PFSK-1 (cell line): Measurements from ENCODE around the gene CBX3.

Experiments used
- FOXP2 ChIP-seq: optimal IDR thresholded peaks from 2 replicates; pipeline ENCODE3; 2011; ENCODE audit warnings: borderline replicate concordance, control low read depth, inconsistent platforms; ENCODE audit not compliant: insufficient read depth; ENCODE audit errors: extremely low read length, extremely low read depth
- POLR2AphosphoS5 ChIP-seq: IDR thresholded peaks from 2 replicates; pipeline ENCODE4 v1.6.1; 2012; ENCODE audit warnings: low read depth, mild to moderate bottlenecking, control low read depth, low read length, moderate library complexity
- REST ChIP-seq, 2 experiments: IDR thresholded peaks; 2 replicates each; pipeline versions ENCODE4 v1.6.1 to v1.8.0; 2011 to 2012; ENCODE audit warnings: low read depth in 2 of 2, low read length in 2 of 2, control low read depth in 1 of 2, inconsistent platforms in 1 of 2, mild to moderate bottlenecking in 1 of 2, moderate library complexity in 1 of 2; ENCODE audit not compliant: insufficient read depth in 1 of 2
- SIN3A ChIP-seq: IDR thresholded peaks from 2 replicates; pipeline ENCODE4 v1.6.1; 2012; ENCODE audit warnings: mild to moderate bottlenecking, low read length, moderate library complexity, borderline replicate concordance; ENCODE audit not compliant: insufficient read depth
- TAF1 ChIP-seq: IDR thresholded peaks from 2 replicates; pipeline ENCODE4 v1.6.1; 2012; ENCODE audit warnings: low read length, control low read depth, borderline replicate concordance; ENCODE audit not compliant: insufficient read depth

GRCh38 chr7:26250239-26250638, 48.7 kb downstream of the CBX3 start:
- TF ChIP-seq TAF1: no peak
- TF ChIP-seq POLR2AphosphoS5: no peak
- no peak for TF ChIP-seq REST (IDR thresholded peaks at IDR 0.05; ENCODE audit: insufficient read depth in 1 of 2, low read depth in 2 of 2, low read length in 2 of 2)
- TF ChIP-seq FOXP2: no peak
- TF ChIP-seq SIN3A: no peak
